ENCODE measurements around the gene ARHGAP22. TPM values are rescaled to one million over a fixed set of nuclear protein-coding genes. Genes with fewer than 3 reads are reported as not detected.
A peak's percentile ranks its signal among the peaks of the same experiment; 100 is the strongest.

The ARHGAP22 gene
- total and polyA plus RNA-seq, 4 donors = 0.23 to 2.3 (median 0.54) TPM

- 82% methylated on average over 12 of the region's 12 CpGs for WGBS
- H3K27ac ChIP-seq (ENCODE audit: low read depth in 1 of 2, low read length in 2 of 2) = no peak overlapping the region
- no peaks in the 10 kb centered on the region for H3K9me3 ChIP-seq (ENCODE audit: control insufficient read depth in 4 of 4, low read length in 3 of 4)
- H3K27me3 ChIP-seq (ENCODE audit: control insufficient read depth in 4 of 4, insufficient read depth in 4 of 4, low read length in 3 of 4) = no peaks in the 10 kb centered on the region
- no peaks in the 10 kb centered on the region for H3K36me3 ChIP-seq (ENCODE audit: control insufficient read depth in 4 of 4, insufficient read depth in 3 of 4, low read depth in 1 of 4, low read length in 3 of 4)
- no peak overlapping the region for H3K9ac ChIP-seq (ENCODE audit: low read depth in 1 of 2, low read length in 2 of 2)
- TF ChIP-seq EGR1 (IDR thresholded peaks at IDR 0.05; ENCODE audit: low read depth in 2 of 2) (no peak), RXRA (IDR thresholded peaks at IDR 0.05) (no peak), YY1 (IDR thresholded peaks at IDR 0.05) (no peak), ZBTB33 (IDR thresholded peaks at IDR 0.05) (no peak), RAD21 (IDR thresholded peaks at IDR 0.05) (no peak), CTCF (IDR thresholded peaks at IDR 0.05; ENCODE audit: low read depth, low read length, missing input control) (no peak), FOXA2 (IDR thresholded peaks at IDR 0.05) (no peak), MAX (IDR thresholded peaks at IDR 0.05) (no peak), GABPA (IDR thresholded peaks at IDR 0.05 in 1 of 2, conservative IDR thresholded peaks at IDR 0.05 in 1 of 2) (no peak), FOXA1 (IDR thresholded peaks at IDR 0.05) (no peak), TAF1 (conservative IDR thresholded peaks at IDR 0.05) (no peak), NR2F2 (IDR thresholded peaks at IDR 0.05) (no peak), HNF4A (conservative IDR thresholded peaks at IDR 0.05) (no peak), ATF3 (IDR thresholded peaks at IDR 0.05) (no peak), SP1 (IDR thresholded peaks at IDR 0.05) (no peak), HNF4G (IDR thresholded peaks at IDR 0.05) (no peak)
- no peak overlapping the region for H3K4me3 ChIP-seq (ENCODE audit: low read depth in 1 of 3, low read length in 3 of 3)
- no peaks in the 10 kb centered on the region for H3K4me1 ChIP-seq (ENCODE audit: control insufficient read depth in 4 of 4, insufficient read depth in 4 of 4, low read length in 3 of 4)
- peak; percentile 29 for DNase-seq (ENCODE audit: low spot score)
Measured at GRCh38 chr10:48496831-48497779, 107.8 kb downstream of the ARHGAP22 start.

- Histone ChIP-seq H3K4me1 (ENCODE audit: control insufficient read depth in 4 of 4, insufficient read depth in 4 of 4, low read length in 3 of 4) (no peaks in the 10 kb centered on the region), H3K36me3 (ENCODE audit: control insufficient read depth in 4 of 4, insufficient read depth in 3 of 4, low read depth in 1 of 4, low read length in 3 of 4) (no peaks in the 10 kb centered on the region), H3K27ac (ENCODE audit: low read depth in 1 of 2, low read length in 2 of 2) (no peak overlapping the region), H3K27me3 (ENCODE audit: control insufficient read depth in 4 of 4, insufficient read depth in 4 of 4, low read length in 3 of 4) (no peaks in the 10 kb centered on the region), H3K9me3 (ENCODE audit: control insufficient read depth in 4 of 4, low read length in 3 of 4) (no peaks in the 10 kb centered on the region), H3K9ac (ENCODE audit: low read depth in 1 of 2, low read length in 2 of 2) (no peak overlapping the region), H3K4me3 (ENCODE audit: low read depth in 1 of 3, low read length in 3 of 3) (no peak overlapping the region)
- WGBS = 93% methylated on average over 10 of the region's 10 CpGs
- no peak for DNase-seq (ENCODE audit: low spot score)
- no peak for TF ChIP-seq YY1 (IDR thresholded peaks at IDR 0.05)
- TF ChIP-seq FOXA2 (IDR thresholded peaks at IDR 0.05) = no peak
- no peak for TF ChIP-seq RAD21 (IDR thresholded peaks at IDR 0.05)
- TF ChIP-seq SP1 (IDR thresholded peaks at IDR 0.05) = no peak
- no peak for TF ChIP-seq RXRA (IDR thresholded peaks at IDR 0.05)
- TF ChIP-seq TAF1 (conservative IDR thresholded peaks at IDR 0.05) = no peak
- no peak for TF ChIP-seq GABPA (IDR thresholded peaks at IDR 0.05 in 1 of 2, conservative IDR thresholded peaks at IDR 0.05 in 1 of 2)
- no peak for TF ChIP-seq REST (IDR thresholded peaks at IDR 0.05)
- no peak for TF ChIP-seq ATF3 (IDR thresholded peaks at IDR 0.05)
- no peak for TF ChIP-seq CTCF (IDR thresholded peaks at IDR 0.05; ENCODE audit: low read depth, low read length, missing input control)
- no peak for TF ChIP-seq JUND (IDR thresholded peaks at IDR 0.05)
- TF ChIP-seq HNF4G (IDR thresholded peaks at IDR 0.05) = no peak
- no peak for TF ChIP-seq NR2F2 (IDR thresholded peaks at IDR 0.05)
Measured at GRCh38 chr10:48496105-48496830, 108.6 kb downstream of the ARHGAP22 start.
